Left ventricle myocardium superior (tissue), 1 donor: Measurements from ENCODE around the gene VEGFC. TPM values are rescaled to one million over a fixed set of nuclear protein-coding genes. Genes with fewer than 3 reads are reported as not detected.

Source experiments
- ATAC-seq: fragments of 200-7000 bp; cut with Tn5 transposase; one replicate; pipeline ENCODE4 v1.9.1; 2020; ENCODE audit warnings: mild to moderate bottlenecking, moderate library complexity
- DNase-seq: peaks from one replicate; pipeline ENCODE4 v3.0.0-alpha.2; 2020
- intact Hi-C: fragments of 100-400 bp; cut with micrococcal nuclease; formaldehyde crosslinking; loops from one replicate; pipeline ENCODE4 v1.11.0; 2022
- total RNA-seq: library from RNA; stranded (reverse); fragmentation: NEBNext Ultra II Directional; extraction: Animal tissue kit (Norgen Biotek cat#: 25700); gene quantifications from one replicate; pipeline ENCODE4 v1.2.1, GENCODE V29; 2021
- donor health status: DM: no; HTN: yes; CAD: no; lungs with severe emphysema.

Gene VEGFC
- total RNA-seq, 1 donor from 2014 or later = 6.9 TPM

DNA sequence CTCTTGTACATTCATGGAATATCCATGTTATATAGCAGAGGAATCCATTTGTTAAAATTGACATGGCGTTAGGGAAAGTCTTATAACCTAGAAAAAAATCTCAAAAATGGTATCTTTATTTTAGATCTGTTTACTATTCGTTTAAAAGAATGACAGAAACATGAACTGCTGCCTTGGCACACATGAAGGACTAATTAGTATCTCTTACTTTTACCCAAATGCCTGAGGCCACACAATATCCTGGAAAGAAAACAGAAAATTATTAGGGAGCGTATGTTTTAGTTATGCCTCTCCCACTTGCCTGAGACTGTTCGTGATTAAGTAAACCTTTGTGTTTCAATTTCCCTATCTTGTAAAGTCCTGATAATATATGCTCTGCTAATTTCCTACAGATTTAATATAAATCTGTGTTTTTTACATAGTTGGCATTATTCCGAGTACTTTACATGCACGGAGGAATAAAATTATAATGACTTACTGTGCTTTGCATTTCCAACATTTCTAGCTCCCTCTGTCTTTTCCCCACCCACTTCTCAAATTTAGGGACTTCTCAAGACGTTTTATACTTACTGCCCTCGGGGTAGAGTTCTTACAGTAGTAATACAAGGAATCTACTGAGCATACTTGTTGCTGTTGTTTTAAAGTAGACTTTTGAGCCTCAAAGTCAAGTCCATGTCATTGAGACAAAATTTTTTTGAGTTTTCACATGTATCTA is 147.3 kb downstream of the VEGFC start:
- intact Hi-C loops = no loop called here
- DNase-seq (no peak), ATAC-seq (no peak)

DNA sequence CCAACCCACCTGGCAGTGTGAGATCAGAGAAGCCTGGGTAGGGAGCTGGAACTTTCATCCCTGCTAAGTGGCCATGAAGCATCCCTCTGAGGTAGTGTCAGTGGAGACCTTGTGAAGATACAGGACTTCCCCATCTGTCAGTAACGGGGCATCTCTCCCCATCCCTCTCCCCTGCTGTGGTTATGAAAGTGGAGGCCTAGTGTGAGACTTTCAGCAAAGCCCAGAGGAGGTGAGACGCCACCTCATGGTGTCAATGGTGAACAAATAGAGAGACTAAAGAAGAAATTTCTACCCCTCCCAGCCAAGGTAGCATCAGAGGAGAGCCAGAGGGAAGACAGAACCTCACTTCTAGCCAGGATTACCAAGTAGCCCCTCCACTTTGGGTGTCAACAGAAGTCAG is 150.2 kb downstream of the VEGFC start:
- intact Hi-C loops = no loop called here
- DNase-seq (no peak), ATAC-seq (no peak)

DNA sequence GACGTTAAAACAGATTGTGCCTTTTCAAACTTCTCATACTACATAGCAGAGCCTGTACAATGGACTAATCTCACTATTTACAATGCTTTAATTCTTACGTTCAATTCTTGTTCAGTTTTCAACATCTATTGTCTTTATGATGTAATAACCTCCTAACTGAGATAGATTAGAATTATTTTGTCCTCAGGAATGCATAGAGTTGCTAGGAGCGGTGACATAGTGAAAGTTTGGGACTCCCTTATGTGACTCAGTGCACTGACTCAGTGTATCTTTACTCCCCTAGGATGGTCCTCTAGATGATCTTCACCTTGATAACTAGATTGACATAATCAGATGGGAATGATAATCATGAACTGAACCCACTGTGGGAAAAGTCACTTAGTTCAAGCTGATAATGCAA is 151.5 kb downstream of the VEGFC start:
- intact Hi-C loops = no loop called here
- DNase-seq = no peak
- ATAC-seq = no peak

DNA sequence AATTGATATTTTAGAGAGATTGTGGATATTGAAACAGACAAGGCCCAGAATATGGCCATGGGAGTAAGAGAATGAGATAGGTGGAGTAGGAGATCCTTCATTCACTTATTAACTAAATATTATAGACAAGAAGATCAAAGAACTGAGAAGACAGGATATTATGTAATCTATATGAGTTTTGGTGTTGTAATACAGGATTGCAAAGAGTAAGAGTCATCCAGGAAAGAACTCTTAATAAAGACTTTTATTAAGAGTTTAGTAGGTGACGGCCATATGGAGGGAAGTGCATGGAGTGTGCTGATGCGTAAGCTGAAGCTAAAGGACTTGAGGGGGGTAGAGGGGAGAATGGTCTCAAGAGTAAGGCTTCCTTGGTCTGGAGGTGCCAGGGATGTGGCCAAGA is 153.7 kb downstream of the VEGFC start:
- no peak for DNase-seq
- no peak for ATAC-seq
- intact Hi-C loops = no loop called here

DNA sequence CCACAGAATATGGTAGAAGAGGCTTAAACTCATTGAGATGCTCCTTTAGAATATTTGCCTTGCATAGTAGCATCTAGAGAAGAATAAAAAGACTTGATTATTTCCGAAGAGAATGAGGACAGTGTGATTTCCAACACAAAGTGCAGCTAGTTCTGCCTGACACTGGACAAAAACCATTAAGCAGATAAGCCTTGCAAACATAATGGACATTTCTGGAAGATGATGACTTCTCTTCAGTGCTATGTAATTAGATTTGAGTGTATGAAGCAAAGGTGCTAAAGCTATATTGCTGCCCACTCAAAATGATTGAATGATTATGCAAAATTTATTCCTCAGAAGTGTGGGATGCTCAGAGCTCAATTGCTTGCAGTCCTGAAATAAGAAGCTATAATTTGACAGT is 156.4 kb downstream of the VEGFC start:
- no peak for DNase-seq
- intact Hi-C loops = no loop called here
- ATAC-seq = no peak

DNA sequence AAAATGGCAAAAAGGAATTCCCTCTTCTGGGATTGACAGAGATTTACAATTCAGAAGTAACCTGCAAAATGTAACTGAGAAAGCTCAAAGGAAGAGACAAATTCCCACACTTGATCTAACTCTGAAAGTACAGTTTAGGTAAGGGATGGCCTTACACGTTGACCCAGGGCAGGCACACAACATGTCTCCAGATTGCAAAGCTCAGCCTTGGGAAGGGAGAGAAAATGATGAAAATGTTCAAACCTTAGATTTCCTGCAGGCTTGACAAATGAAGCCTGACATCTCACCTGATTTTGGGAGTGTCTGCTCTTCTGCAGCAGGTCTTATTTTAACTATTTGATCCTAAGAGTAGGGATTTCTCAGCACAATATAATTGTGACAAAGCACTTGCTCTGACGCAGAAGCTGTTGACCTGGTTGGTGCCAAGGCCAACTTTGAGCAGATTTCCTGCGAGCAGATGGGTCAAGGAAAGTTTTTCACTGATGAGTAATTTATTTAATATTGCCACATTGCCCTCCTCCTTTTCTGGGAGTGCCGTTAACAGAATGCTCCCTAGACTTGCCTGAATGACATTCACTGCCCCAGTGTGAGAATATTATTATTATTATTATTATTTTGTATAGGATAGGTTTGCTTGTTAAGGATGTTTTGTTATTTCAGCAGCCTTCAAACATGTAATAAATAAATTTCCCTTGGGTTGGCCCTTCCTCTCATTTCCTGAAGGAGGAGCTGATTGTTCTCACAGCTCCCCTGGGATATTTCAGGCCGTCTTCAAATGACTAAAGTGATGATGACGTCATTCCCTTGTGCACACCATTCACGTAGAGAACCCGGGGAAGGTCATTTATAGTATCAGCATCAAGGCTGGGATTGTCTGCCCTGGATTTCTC is 157.1 kb downstream of the VEGFC start:
- intact Hi-C loops = no loop called here
- ATAC-seq = peak; percentile 51
- DNase-seq = no peak
